ENCODE measurements around the gene SIRT3. TPM values are rescaled to one million over a fixed set of nuclear protein-coding genes. Genes with fewer than 3 reads are reported as not detected.

SIRT3 gene
- total and polyA plus RNA-seq, 2 donors (not counting 1 experiment from before 2014, with no cell fraction given) = 8.8 to 11.0 TPM

DNA sequence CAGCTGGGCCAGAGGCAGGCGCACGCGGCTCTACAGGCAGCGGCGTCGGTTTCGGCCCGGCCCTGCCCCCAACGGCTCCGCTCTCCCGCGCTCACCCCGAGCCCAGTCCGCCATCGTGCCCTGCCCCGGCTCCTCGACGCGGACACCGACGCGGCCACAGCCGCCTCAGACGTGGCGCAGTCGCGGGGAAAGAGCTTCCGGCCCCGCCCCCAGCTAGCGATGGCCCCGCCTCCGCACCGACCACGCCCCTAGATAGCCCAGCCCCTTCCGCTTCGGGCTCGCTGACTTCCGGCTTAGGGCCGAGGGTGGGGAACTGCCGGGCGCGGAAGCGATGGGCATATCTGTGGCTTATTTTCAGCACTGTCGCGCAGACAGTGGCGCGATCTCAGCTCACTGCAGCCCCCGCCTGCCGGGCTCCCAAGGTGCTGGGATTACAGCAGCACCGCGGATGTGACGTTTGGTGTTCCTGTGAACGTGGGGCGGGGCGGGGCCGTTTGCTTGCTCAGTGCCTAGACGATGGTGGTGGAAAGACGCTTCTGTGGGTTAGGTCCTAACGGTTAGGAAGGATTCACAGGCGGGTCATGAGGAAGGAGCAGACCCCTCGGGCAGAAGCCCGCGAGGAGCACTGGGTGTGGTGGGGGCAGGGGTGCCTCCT lies 28.8 kb downstream of the SIRT3 start, which contains the start of the genes BET1L and RIC8A:
Gene BET1L (minus strand): TSS at position 192 of the 655 bp plus-strand sequence. CDS start 78 bp downstream, at position 114.
Gene RIC8A (plus strand): TSS at position 501 of the 655 bp plus-strand sequence. CDS start 1,147 bp downstream, outside the sequence.
- H3K79me2 ChIP-seq (ENCODE audit: control insufficient read depth, insufficient read depth, low read length) = peaks cover 76% of the 10 kb centered on the region
- no peak for TF ChIP-seq CTCF (conservative IDR thresholded peaks at IDR 0.05 in 1 of 2, IDR thresholded peaks at IDR 0.05 in 1 of 2; ENCODE audit: low read depth in 1 of 2, low read length in 2 of 2)
- no peak for TF ChIP-seq EZH2 (IDR thresholded peaks at IDR 0.05; ENCODE audit: low read length, missing control alignments)
- H4K20me1 ChIP-seq (ENCODE audit: control insufficient read depth, extremely low read depth, insufficient read depth, low read length) = no peaks in the 10 kb centered on the region
- H3K27ac ChIP-seq (ENCODE audit: insufficient read depth, low read length) = peak within 1 kb of the TSS; percentile 96
- peaks cover 41% of the 10 kb centered on the region for H3K36me3 ChIP-seq (ENCODE audit: control insufficient read depth, insufficient read depth, low read length)
- peak within 1 kb of the TSS; percentile 71 to 96 (median 80) for H3K4me3 ChIP-seq (replicated peaks in 1 of 4; ENCODE audit: control extremely low read depth in 1 of 4, insufficient read depth in 1 of 4, low read depth in 3 of 4, low read length in 4 of 4)
- no peak within 1 kb of the TSS for H2AFZ ChIP-seq (ENCODE audit: low read length)
- no peaks in the 10 kb centered on the region for H3K9me3 ChIP-seq (ENCODE audit: control insufficient read depth, insufficient read depth, low read depth, low read length)
- peaks cover 25% of the 10 kb centered on the region for H3K4me1 ChIP-seq (ENCODE audit: control insufficient read depth, extremely low read depth, insufficient read depth, low read length)
- H3K4me2 ChIP-seq (ENCODE audit: extremely low read depth, insufficient read depth, low read length) = peak within 1 kb of the TSS; percentile 100
- no peaks in the 10 kb centered on the region for H3K27me3 ChIP-seq (ENCODE audit: control insufficient read depth, insufficient read depth, low read length)
- peak; percentile 99 for DNase-seq (ENCODE audit: low read depth in 2 of 2)
- peak within 1 kb of the TSS; percentile 97 for H3K9ac ChIP-seq (ENCODE audit: insufficient read depth, low read length)

DNA sequence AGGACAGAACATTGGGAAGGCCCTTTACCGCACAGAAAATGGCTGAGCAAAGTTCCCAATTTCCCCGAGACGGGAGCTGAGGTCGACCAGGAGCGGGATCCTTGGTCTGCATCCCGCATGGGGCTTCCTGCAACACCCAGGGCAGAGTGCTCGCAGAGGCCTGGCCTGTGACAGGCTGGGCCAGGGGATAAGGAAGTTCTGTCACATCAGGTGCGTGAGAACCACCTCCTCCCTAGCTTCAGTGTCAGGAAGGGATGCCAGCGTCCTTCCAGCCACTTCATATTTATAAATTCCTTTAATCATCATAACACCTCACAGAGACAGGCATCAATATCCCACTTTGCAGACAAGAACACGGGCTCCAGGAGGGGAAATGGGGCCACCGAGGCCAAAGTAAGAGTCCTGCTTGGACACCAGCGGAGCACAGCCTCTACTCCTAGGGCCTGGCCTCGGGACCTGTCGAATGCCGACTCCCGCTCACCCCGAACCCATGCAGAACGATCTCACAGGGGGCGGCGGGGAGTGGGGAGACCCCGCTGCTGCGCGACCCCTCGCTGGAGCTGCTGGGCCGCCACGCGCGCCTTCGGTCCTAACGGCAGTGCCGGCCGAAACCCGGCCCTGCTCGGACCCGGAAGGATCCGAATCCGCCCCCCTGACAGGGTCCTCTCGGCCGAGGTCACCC lies 29.5 kb downstream of the SIRT3 start:
- H4K20me1 ChIP-seq (ENCODE audit: control insufficient read depth, extremely low read depth, insufficient read depth, low read length) = no peaks in the 10 kb centered on the region
- H3K4me3 ChIP-seq (replicated peaks in 1 of 4; ENCODE audit: control extremely low read depth in 1 of 4, insufficient read depth in 1 of 4, low read depth in 3 of 4, low read length in 4 of 4) = peak overlapping the region; percentile 64 to 96 (median 76)
- no peaks in the 10 kb centered on the region for H3K9me3 ChIP-seq (ENCODE audit: control insufficient read depth, insufficient read depth, low read depth, low read length)
- peaks cover 38% of the 10 kb centered on the region for H3K36me3 ChIP-seq (ENCODE audit: control insufficient read depth, insufficient read depth, low read length)
- peak overlapping the region; percentile 96 for H3K27ac ChIP-seq (ENCODE audit: insufficient read depth, low read length)
- peak overlapping the region; percentile 97 for H3K9ac ChIP-seq (ENCODE audit: insufficient read depth, low read length)
- no peak overlapping the region for H2AFZ ChIP-seq (ENCODE audit: low read length)
- H3K27me3 ChIP-seq (ENCODE audit: control insufficient read depth, insufficient read depth, low read length) = no peaks in the 10 kb centered on the region
- H3K4me2 ChIP-seq (ENCODE audit: extremely low read depth, insufficient read depth, low read length) = peak overlapping the region; percentile 81
- TF ChIP-seq EZH2 (IDR thresholded peaks at IDR 0.05; ENCODE audit: low read length, missing control alignments) = no peak
- TF ChIP-seq CTCF (conservative IDR thresholded peaks at IDR 0.05 in 1 of 2, IDR thresholded peaks at IDR 0.05 in 1 of 2; ENCODE audit: low read depth in 1 of 2, low read length in 2 of 2) = no peak
- peaks cover 71% of the 10 kb centered on the region for H3K79me2 ChIP-seq (ENCODE audit: control insufficient read depth, insufficient read depth, low read length)
- DNase-seq (ENCODE audit: low read depth in 2 of 2) = no peak
- peaks cover 25% of the 10 kb centered on the region for H3K4me1 ChIP-seq (ENCODE audit: control insufficient read depth, extremely low read depth, insufficient read depth, low read length)

- H4K20me1 ChIP-seq (ENCODE audit: control insufficient read depth, extremely low read depth, insufficient read depth, low read length) = no peaks in the 10 kb centered on the region
- TF ChIP-seq EZH2 (IDR thresholded peaks at IDR 0.05; ENCODE audit: low read length, missing control alignments) = no peak
- no peak for TF ChIP-seq CTCF (conservative IDR thresholded peaks at IDR 0.05 in 1 of 2, IDR thresholded peaks at IDR 0.05 in 1 of 2; ENCODE audit: low read depth in 1 of 2, low read length in 2 of 2)
- H3K9ac ChIP-seq (ENCODE audit: insufficient read depth, low read length) = peak overlapping the region; percentile 97
- H3K9me3 ChIP-seq (ENCODE audit: control insufficient read depth, insufficient read depth, low read depth, low read length) = no peaks in the 10 kb centered on the region
- peak overlapping the region; percentile 96 for H3K27ac ChIP-seq (ENCODE audit: insufficient read depth, low read length)
- peaks cover 22% of the 10 kb centered on the region for H3K4me1 ChIP-seq (ENCODE audit: control insufficient read depth, extremely low read depth, insufficient read depth, low read length)
- H3K4me3 ChIP-seq (replicated peaks in 1 of 4; ENCODE audit: control extremely low read depth in 1 of 4, insufficient read depth in 1 of 4, low read depth in 3 of 4, low read length in 4 of 4) = peak overlapping the region; percentile 64 to 96 (median 76)
- peak overlapping the region; percentile 81 for H3K4me2 ChIP-seq (ENCODE audit: extremely low read depth, insufficient read depth, low read length)
- peaks cover 32% of the 10 kb centered on the region for H3K36me3 ChIP-seq (ENCODE audit: control insufficient read depth, insufficient read depth, low read length)
- peaks cover 65% of the 10 kb centered on the region for H3K79me2 ChIP-seq (ENCODE audit: control insufficient read depth, insufficient read depth, low read length)
- H2AFZ ChIP-seq (ENCODE audit: low read length) = no peak overlapping the region
- no peaks in the 10 kb centered on the region for H3K27me3 ChIP-seq (ENCODE audit: control insufficient read depth, insufficient read depth, low read length)
- DNase-seq (ENCODE audit: low read depth in 2 of 2) = no peak
These were observed 30.1 kb downstream of the SIRT3 start for GRCh38 chr11:206002-206384.
